ENCODE measurements around the gene VPS54. TPM values are rescaled to one million over a fixed set of nuclear protein-coding genes. Genes with fewer than 3 reads are reported as not detected.

VPS54 gene
- total RNA-seq, 2 donors from 2014 or later: 17.8 to 22.8 TPM

- intact Hi-C loops (cut with DNase I): no loop called here
- Histone ChIP-seq H3K36me3 (replicated peaks in 1 of 2; ENCODE audit: insufficient read depth in 1 of 2, low read depth in 2 of 2) (no peaks in the 10 kb centered on the region), H3K9me3 (no peaks in the 10 kb centered on the region), H3K4me3 (no peak overlapping the region), H3K27me3 (no peaks in the 10 kb centered on the region), H3K4me1 (peaks cover 23% of the 10 kb centered on the region), H3K27ac (peak overlapping the region; percentile 66 to 83 (median 76))
- ATAC-seq (peak; percentile 34), DNase-seq (no peak)
- TF ChIP-seq CTCF (IDR thresholded peaks at IDR 0.05) (no peak), POLR2A (IDR thresholded peaks at IDR 0.05) (no peak)
- WGBS, 2 donors: 42 to 52% methylated on average over 3 of the region's 3 CpGs
Observed at GRCh38 chr2:64063454-64063853, 44.2 kb upstream of the VPS54 start.

GRCh38 chr2:64062840-64063239 lies 43.6 kb upstream of the VPS54 start:
- TF ChIP-seq CTCF (IDR thresholded peaks at IDR 0.05) (no peak), POLR2A (IDR thresholded peaks at IDR 0.05) (no peak)
- peaks cover 23% of the 10 kb centered on the region for H3K4me1 ChIP-seq
- ATAC-seq (peak; percentile 75), DNase-seq (peak; percentile 59 to 82 (median 80))
- intact Hi-C loops (cut with DNase I): no loop called here
- peak overlapping the region; percentile 66 to 83 (median 76) for H3K27ac ChIP-seq
- H3K36me3 ChIP-seq (replicated peaks in 1 of 2; ENCODE audit: insufficient read depth in 1 of 2, low read depth in 2 of 2): no peaks in the 10 kb centered on the region
- no peak overlapping the region for H3K4me3 ChIP-seq
- no peaks in the 10 kb centered on the region for H3K27me3 ChIP-seq
- H3K9me3 ChIP-seq: no peaks in the 10 kb centered on the region

DNA sequence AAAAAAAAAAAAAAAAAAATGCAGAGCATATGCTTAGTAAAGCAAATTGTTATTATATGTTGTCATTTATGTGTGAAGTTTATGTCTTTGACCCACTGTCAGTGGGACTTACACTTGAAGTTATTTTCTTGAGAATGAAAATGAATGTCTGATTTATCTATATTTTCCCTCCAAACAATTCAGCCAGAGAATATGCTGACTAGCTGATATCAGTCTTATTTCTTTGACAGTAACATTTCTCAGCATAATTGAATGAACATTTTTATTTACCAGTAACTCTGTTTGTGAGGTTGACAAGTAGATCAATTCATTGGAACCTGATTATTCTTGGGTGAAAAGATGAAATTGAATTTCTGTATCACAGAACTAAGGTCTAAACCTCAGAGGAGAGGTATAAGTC lies 40.0 kb upstream of the VPS54 start:
- TF ChIP-seq POLR2A (IDR thresholded peaks at IDR 0.05) (no peak), CTCF (IDR thresholded peaks at IDR 0.05) (no peak)
- intact Hi-C loops (cut with DNase I): loop anchor here (10.0 kb wide), 1 partner anchor 86 kb away; the partner anchor contains the start of gene PELI1

GRCh38 chr2:64056021-64056420 lies 36.8 kb upstream of the VPS54 start:
- H3K9me3 ChIP-seq: no peaks in the 10 kb centered on the region
- 89 to 91% methylated on average over 2 of the region's 2 CpGs for WGBS, 2 donors
- H3K27me3 ChIP-seq: no peaks in the 10 kb centered on the region
- H3K36me3 ChIP-seq (replicated peaks in 1 of 2; ENCODE audit: insufficient read depth in 1 of 2, low read depth in 2 of 2): no peaks in the 10 kb centered on the region
- no peak for DNase-seq
- H3K4me3 ChIP-seq: no peak overlapping the region
- intact Hi-C loops (cut with DNase I): loop anchor here (10.0 kb wide), 1 partner anchor 89 kb away; the partner anchor contains the start of gene PELI1
- TF ChIP-seq CTCF (IDR thresholded peaks at IDR 0.05) (no peak), POLR2A (IDR thresholded peaks at IDR 0.05) (no peak)
- H3K27ac ChIP-seq: no peak overlapping the region
- ATAC-seq: no peak
- no peaks in the 10 kb centered on the region for H3K4me1 ChIP-seq

More for the DNA sequence above, 40.0 kb upstream of the VPS54 start:
- DNase-seq: no peak
- Histone ChIP-seq H3K36me3 (replicated peaks in 1 of 2; ENCODE audit: insufficient read depth in 1 of 2, low read depth in 2 of 2) (no peaks in the 10 kb centered on the region), H3K27ac (no peak overlapping the region), H3K4me3 (no peak overlapping the region), H3K4me1 (peaks cover 17% of the 10 kb centered on the region), H3K9me3 (no peaks in the 10 kb centered on the region), H3K27me3 (no peaks in the 10 kb centered on the region)
- no peak for ATAC-seq

GRCh38 chr2:64054161-64054915 lies 35.1 kb upstream of the VPS54 start:
- Histone ChIP-seq H3K4me1 (peaks cover 6% of the 10 kb centered on the region), H3K27me3 (no peaks in the 10 kb centered on the region), H3K9me3 (no peaks in the 10 kb centered on the region), H3K36me3 (replicated peaks in 1 of 2; ENCODE audit: insufficient read depth in 1 of 2, low read depth in 2 of 2) (no peaks in the 10 kb centered on the region), H3K27ac (no peak overlapping the region), H3K4me3 (no peak overlapping the region)
- DNase-seq: no peak
- TF ChIP-seq POLR2A (IDR thresholded peaks at IDR 0.05) (no peak), CTCF (IDR thresholded peaks at IDR 0.05) (no peak)
- WGBS, 2 donors: 85% methylated on average over 4 of the region's 4 CpGs
- no peak for ATAC-seq
- intact Hi-C loops (cut with DNase I): loop anchor here (10.0 kb wide), 1 partner anchor 90 kb away; the partner anchor contains the start of gene PELI1
